ENCODE data around the gene DRAM2. TPM values are rescaled to one million over a fixed set of nuclear protein-coding genes. Genes with fewer than 3 reads are reported as not detected.

DRAM2 gene
- total and polyA plus RNA-seq, 9 of the 15 experiments (the other 6 are each of a cell fraction or from before 2014, with no cell fraction given), result 29.0 to 161 (median 53.5) TPM

GRCh38 chr1:111101854-111102642 lies 37.8 kb downstream of the DRAM2 start (continued):
- TF ChIP-seq ZNF140 (CRISPR knock-in tag; IDR thresholded peaks at IDR 0.05) (no peak), ARID3B (CRISPR knock-in tag; IDR thresholded peaks at IDR 0.05; ENCODE audit: borderline replicate concordance) (no peak), SAFB (IDR thresholded peaks at IDR 0.05; ENCODE audit: borderline replicate concordance, low read depth, low read length) (no peak), HOXB6 (CRISPR knock-in tag; IDR thresholded peaks at IDR 0.05; ENCODE audit: borderline replicate concordance) (no peak), CLOCK (CRISPR knock-in tag; IDR thresholded peaks at IDR 0.05; ENCODE audit: borderline replicate concordance) (no peak), CREB1 (IDR thresholded peaks at IDR 0.05) (no peak), CREB1 (CRISPR knock-in tag; IDR thresholded peaks at IDR 0.05) (no peak), AFF1 (IDR thresholded peaks at IDR 0.05; ENCODE audit: low read depth in 1 of 2, partially characterized antibody in 2 of 2) (no peak), TRIM24 (IDR thresholded peaks at IDR 0.05) (peak; percentile 88 to 90), MAFF (IDR thresholded peaks at IDR 0.05; ENCODE audit: low read length) (peak; percentile 88), THAP7 (CRISPR knock-in tag; IDR thresholded peaks at IDR 0.05) (no peak), ZNF217 (CRISPR knock-in tag; IDR thresholded peaks at IDR 0.05) (no peak), TFE3 (CRISPR knock-in tag; IDR thresholded peaks at IDR 0.05) (no peak), ELF1 (tag; IDR thresholded peaks at IDR 0.05) (no peak), FOXA3 (CRISPR knock-in tag; conservative IDR thresholded peaks at IDR 0.05 in 1 of 2, IDR thresholded peaks at IDR 0.05 in 1 of 2) (no peak), SRSF7 (optimal IDR thresholded peaks at IDR 0.05; ENCODE audit: low read depth, low read length) (no peak)

Measured in K562 (cell line).